ENCODE measurements around the gene GABBR2.

GABBR2 gene

GRCh38 chr9:98402019-98402840, 306.5 kb downstream of the GABBR2 start:
- DNase-seq (ENCODE audit: low spot score): no peak

- no peak for DNase-seq (ENCODE audit: low spot score)
Observed at GRCh38 chr9:98401140-98402018, 307.4 kb downstream of the GABBR2 start.

GRCh38 chr9:98399950-98400683, 308.6 kb downstream of the GABBR2 start:
- no peak for DNase-seq (ENCODE audit: low spot score)

GRCh38 chr9:98396656-98397055, 312.1 kb downstream of the GABBR2 start:
- no peak for DNase-seq (ENCODE audit: low spot score)

GRCh38 chr9:98396236-98396635, 312.5 kb downstream of the GABBR2 start:
- DNase-seq (ENCODE audit: low spot score): no peak

GRCh38 chr9:98391867-98392266, 316.9 kb downstream of the GABBR2 start:
- DNase-seq (ENCODE audit: low spot score): no peak

- DNase-seq (ENCODE audit: low spot score): no peak
Observed at GRCh38 chr9:98391406-98391805, 317.3 kb downstream of the GABBR2 start.

GRCh38 chr9:98385751-98386150, 323.0 kb downstream of the GABBR2 start:
- DNase-seq (ENCODE audit: low spot score): no peak

GRCh38 chr9:98383758-98384157, 325.0 kb downstream of the GABBR2 start:
- DNase-seq (ENCODE audit: low spot score): peak; percentile 11

GRCh38 chr9:98381311-98382103, 327.2 kb downstream of the GABBR2 start:
- DNase-seq (ENCODE audit: low spot score): peak; percentile 23

- DNase-seq (ENCODE audit: low spot score): peak; percentile 18
Observed at GRCh38 chr9:98380065-98380681, 328.6 kb downstream of the GABBR2 start.

GRCh38 chr9:98379572-98379971, 329.2 kb downstream of the GABBR2 start:
- no peak for DNase-seq (ENCODE audit: low spot score)

- DNase-seq (ENCODE audit: low spot score): no peak
Observed at GRCh38 chr9:98378794-98379193, 329.9 kb downstream of the GABBR2 start.

- DNase-seq (ENCODE audit: low spot score): no peak
Observed at GRCh38 chr9:98378206-98378780, 330.4 kb downstream of the GABBR2 start.

- DNase-seq (ENCODE audit: low spot score): peak; percentile 19
Observed at GRCh38 chr9:98375138-98375726, 333.5 kb downstream of the GABBR2 start.

- no peak for DNase-seq (ENCODE audit: low spot score)
Observed at GRCh38 chr9:98374385-98375051, 334.2 kb downstream of the GABBR2 start.

- no peak for DNase-seq (ENCODE audit: low spot score)
Observed at GRCh38 chr9:98373609-98374008, 335.1 kb downstream of the GABBR2 start.

GRCh38 chr9:98372077-98372836, 336.5 kb downstream of the GABBR2 start:
- DNase-seq (ENCODE audit: low spot score): no peak

- DNase-seq (ENCODE audit: low spot score): no peak
Observed at GRCh38 chr9:98370976-98371315, 337.8 kb downstream of the GABBR2 start.
